ENCODE data around the gene SLC28A3.
"Not testable (repeated sequence)": the region's sequence is repeated elsewhere in the genome, so short reads cannot be mapped to it uniquely, and the experiment has no call there.

Gene SLC28A3

GRCh38 chr9:84374013-84374412 is 33.5 kb upstream of the SLC28A3 start:
- no peak overlapping the region for H3K4me3 ChIP-seq (ENCODE audit: low read length, poor library complexity, severe bottlenecking)
- no peaks in the 10 kb centered on the region for H3K36me3 ChIP-seq (ENCODE audit: insufficient read depth, low read length)
- no peaks in the 10 kb centered on the region for H4K20me1 ChIP-seq (ENCODE audit: insufficient read depth, low read length, poor library complexity, severe bottlenecking)
- no peaks in the 10 kb centered on the region for H3K27me3 ChIP-seq (ENCODE audit: insufficient read depth, low read length, poor library complexity, severe bottlenecking)
- no peaks in the 10 kb centered on the region for H3K4me1 ChIP-seq (ENCODE audit: insufficient read depth, low read length, poor library complexity, severe bottlenecking)
- no peaks in the 10 kb centered on the region for H3K9me2 ChIP-seq (replicated peaks; ENCODE audit: low read depth, low read length)
- H2AFZ ChIP-seq (ENCODE audit: low read length) = no peak overlapping the region
- H3F3A ChIP-seq (ENCODE audit: low read depth) = no peaks in the 10 kb centered on the region
- no peak overlapping the region for H3K9ac ChIP-seq (ENCODE audit: low read depth, low read length, poor library complexity, severe bottlenecking)
- H3K79me2 ChIP-seq (ENCODE audit: insufficient read depth, low read length) = no peaks in the 10 kb centered on the region
- no peak overlapping the region for H3K4me2 ChIP-seq (ENCODE audit: low read depth, low read length, poor library complexity, severe bottlenecking)
- H3K9me3 ChIP-seq (ENCODE audit: insufficient read depth, low read depth, low read length) = no peaks in the 10 kb centered on the region
- no peak for TF ChIP-seq EZH2phosphoT487 (IDR thresholded peaks at IDR 0.05; ENCODE audit: borderline replicate concordance)
- no peak for TF ChIP-seq CTCF (conservative IDR thresholded peaks at IDR 0.05; ENCODE audit: low read length)

DNA sequence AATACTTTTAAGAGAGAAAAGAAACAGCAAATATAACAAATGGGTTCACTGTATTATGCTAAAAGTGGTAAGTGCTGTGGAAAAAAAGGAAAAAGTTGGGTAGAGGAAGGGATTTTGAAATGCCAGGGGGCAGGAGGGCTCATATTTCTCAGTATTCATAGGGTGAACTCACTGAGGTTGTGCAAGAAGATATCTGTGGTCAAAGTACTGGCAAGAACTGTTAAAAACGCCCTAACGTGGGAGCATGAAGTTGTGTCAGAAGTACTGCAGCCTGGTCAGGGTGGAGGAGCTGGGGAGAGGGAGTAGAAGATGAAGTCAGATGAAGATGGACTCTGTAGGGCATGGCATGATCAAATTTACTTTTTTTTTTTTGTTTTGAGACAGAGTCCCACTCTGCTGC is 31.2 kb upstream of the SLC28A3 start:
- H4K20me1 ChIP-seq (ENCODE audit: insufficient read depth, low read length, poor library complexity, severe bottlenecking) = no peaks in the 10 kb centered on the region
- H3K36me3 ChIP-seq (ENCODE audit: insufficient read depth, low read length) = no peaks in the 10 kb centered on the region
- H3K27me3 ChIP-seq (ENCODE audit: insufficient read depth, low read length, poor library complexity, severe bottlenecking) = no peaks in the 10 kb centered on the region
- no peaks in the 10 kb centered on the region for H3K4me1 ChIP-seq (ENCODE audit: insufficient read depth, low read length, poor library complexity, severe bottlenecking)
- H3K9me2 ChIP-seq (replicated peaks; ENCODE audit: low read depth, low read length) = no peaks in the 10 kb centered on the region
- no peak overlapping the region for H3K9ac ChIP-seq (ENCODE audit: low read depth, low read length, poor library complexity, severe bottlenecking)
- no peak overlapping the region for H2AFZ ChIP-seq (ENCODE audit: low read length)
- H3F3A ChIP-seq (ENCODE audit: low read depth) = no peaks in the 10 kb centered on the region
- TF ChIP-seq EZH2phosphoT487 (IDR thresholded peaks at IDR 0.05; ENCODE audit: borderline replicate concordance) (no peak), CTCF (conservative IDR thresholded peaks at IDR 0.05; ENCODE audit: low read length) (no peak)
- H3K9me3 ChIP-seq (ENCODE audit: insufficient read depth, low read depth, low read length) = no peaks in the 10 kb centered on the region
- no peak overlapping the region for H3K4me3 ChIP-seq (ENCODE audit: low read length, poor library complexity, severe bottlenecking)
- no peak overlapping the region for H3K4me2 ChIP-seq (ENCODE audit: low read depth, low read length, poor library complexity, severe bottlenecking)
- H3K79me2 ChIP-seq (ENCODE audit: insufficient read depth, low read length) = no peaks in the 10 kb centered on the region

DNA sequence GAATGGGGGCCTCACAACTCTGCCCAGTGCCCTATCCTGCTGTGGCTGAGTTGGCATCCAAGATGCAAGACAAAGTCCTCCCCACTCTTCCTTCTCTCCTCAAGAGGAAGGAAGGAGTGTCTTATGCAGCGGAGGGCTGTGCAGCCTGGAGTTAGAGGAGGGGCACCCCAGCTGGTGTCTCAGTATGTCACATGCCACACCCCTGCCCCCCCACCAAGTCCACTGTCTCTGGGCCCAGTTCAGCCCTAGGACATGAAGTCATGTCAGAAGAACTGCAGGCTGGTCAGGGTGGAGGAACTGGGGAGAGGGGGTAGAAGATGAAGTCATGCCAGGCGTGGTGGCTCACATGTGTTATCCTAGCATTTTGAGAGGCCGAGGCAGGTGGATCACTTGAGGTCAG is 28.0 kb upstream of the SLC28A3 start:
- Histone ChIP-seq H3K27me3 (ENCODE audit: insufficient read depth, low read length, poor library complexity, severe bottlenecking) (no peaks in the 10 kb centered on the region), H3K36me3 (ENCODE audit: insufficient read depth, low read length) (no peaks in the 10 kb centered on the region), H3K4me2 (ENCODE audit: low read depth, low read length, poor library complexity, severe bottlenecking) (no peak overlapping the region), H3K9me2 (replicated peaks; ENCODE audit: low read depth, low read length) (no peaks in the 10 kb centered on the region), H4K20me1 (ENCODE audit: insufficient read depth, low read length, poor library complexity, severe bottlenecking) (no peaks in the 10 kb centered on the region), H3K4me1 (ENCODE audit: insufficient read depth, low read length, poor library complexity, severe bottlenecking) (no peaks in the 10 kb centered on the region), H3F3A (ENCODE audit: low read depth) (no peaks in the 10 kb centered on the region), H3K4me3 (ENCODE audit: low read length, poor library complexity, severe bottlenecking) (no peak overlapping the region), H3K9ac (ENCODE audit: low read depth, low read length, poor library complexity, severe bottlenecking) (no peak overlapping the region), H3K9me3 (ENCODE audit: insufficient read depth, low read depth, low read length) (no peaks in the 10 kb centered on the region), H2AFZ (ENCODE audit: low read length) (no peak overlapping the region), H3K79me2 (ENCODE audit: insufficient read depth, low read length) (no peaks in the 10 kb centered on the region)
- no peak for TF ChIP-seq CTCF (conservative IDR thresholded peaks at IDR 0.05; ENCODE audit: low read length)
- TF ChIP-seq EZH2phosphoT487 (IDR thresholded peaks at IDR 0.05; ENCODE audit: borderline replicate concordance) = no peak

- H3K4me1 ChIP-seq (ENCODE audit: insufficient read depth, low read length, poor library complexity, severe bottlenecking); H3K79me2 ChIP-seq (ENCODE audit: insufficient read depth, low read length); H3K9me3 ChIP-seq (ENCODE audit: insufficient read depth, low read depth, low read length); H2AFZ ChIP-seq (ENCODE audit: low read length); H3K4me3 ChIP-seq (ENCODE audit: low read length, poor library complexity, severe bottlenecking); H3K27me3 ChIP-seq (ENCODE audit: insufficient read depth, low read length, poor library complexity, severe bottlenecking); H3K36me3 ChIP-seq (ENCODE audit: insufficient read depth, low read length); H3K9ac ChIP-seq (ENCODE audit: low read depth, low read length, poor library complexity, severe bottlenecking); H3K9me2 ChIP-seq (replicated peaks; ENCODE audit: low read depth, low read length); H3K4me2 ChIP-seq (ENCODE audit: low read depth, low read length, poor library complexity, severe bottlenecking); H4K20me1 ChIP-seq (ENCODE audit: insufficient read depth, low read length, poor library complexity, severe bottlenecking); H3F3A ChIP-seq (ENCODE audit: low read depth): not testable (repeated sequence)
These were observed 27.2 kb upstream of the SLC28A3 start for GRCh38 chr9:84367726-84368125.
